Muscle layer of colon (tissue), 2 donors: ENCODE measurements around the gene MALSU1.

Source experiments
- H3K27ac ChIP-seq: one replicate; pipeline ENCODE4 v1.7.0; 2013; ENCODE audit warnings: low read depth, mild to moderate bottlenecking, low read length, moderate library complexity
- H3K27me3 ChIP-seq, 2 donors: one replicate each; pipeline ENCODE4 v1.7.0; 2013; ENCODE audit warnings: low read length in 2 of 2, mild to moderate bottlenecking in 2 of 2; ENCODE audit not compliant: insufficient read depth in 2 of 2, control insufficient read depth in 1 of 2
- H3K36me3 ChIP-seq: one replicate; pipeline ENCODE4 v1.7.0; 2013; ENCODE audit warnings: mild to moderate bottlenecking, low read length; ENCODE audit not compliant: insufficient read depth
- H3K4me1 ChIP-seq: one replicate; pipeline ENCODE4 v1.7.0; 2013; ENCODE audit warnings: mild to moderate bottlenecking, low read length; ENCODE audit not compliant: insufficient read depth
- H3K4me3 ChIP-seq, 2 donors: one replicate each; pipeline ENCODE4 v1.7.0; 2013; ENCODE audit warnings: low read length in 2 of 2, low read depth in 1 of 2, mild to moderate bottlenecking in 1 of 2, moderate library complexity in 1 of 2
- H3K9ac ChIP-seq: one replicate; pipeline ENCODE4 v1.7.0; 2013; ENCODE audit warnings: low read length
- H3K9me3 ChIP-seq: one replicate; pipeline ENCODE4 v1.7.0; 2013; ENCODE audit warnings: mild to moderate bottlenecking, low read length
- donor health status: abdominal sarcoma.
- donor health status: Adenocarcinoma of cecum.

Gene MALSU1

GRCh38 chr7:23315366-23315765 lies 16.2 kb downstream of the MALSU1 start:
- Histone ChIP-seq H3K36me3 (peaks cover 8% of the 10 kb centered on the region), H3K9ac (no peak overlapping the region), H3K27me3 (no peaks in the 10 kb centered on the region), H3K4me1 (no peaks in the 10 kb centered on the region), H3K9me3 (no peaks in the 10 kb centered on the region), H3K4me3 (no peak overlapping the region), H3K27ac (no peak overlapping the region)

GRCh38 chr7:23331132-23331531 lies 32.0 kb downstream of the MALSU1 start:
- no peaks in the 10 kb centered on the region for H3K36me3 ChIP-seq
- H3K27ac ChIP-seq: no peak overlapping the region
- H3K9me3 ChIP-seq: no peaks in the 10 kb centered on the region
- H3K27me3 ChIP-seq: no peaks in the 10 kb centered on the region
- H3K9ac ChIP-seq: no peak overlapping the region
- H3K4me1 ChIP-seq: peaks cover 12% of the 10 kb centered on the region
- no peak overlapping the region for H3K4me3 ChIP-seq

GRCh38 chr7:23332193-23332592 lies 33.1 kb downstream of the MALSU1 start:
- H3K27me3 ChIP-seq: no peaks in the 10 kb centered on the region
- H3K27ac ChIP-seq: no peak overlapping the region
- no peaks in the 10 kb centered on the region for H3K36me3 ChIP-seq

GRCh38 chr7:23332910-23333612 lies 33.9 kb downstream of the MALSU1 start:
- Histone ChIP-seq H3K4me3 (no peak overlapping the region), H3K9ac (no peak overlapping the region), H3K27ac (no peak overlapping the region)

More at GRCh38 chr7:23332193-23332592, 33.1 kb downstream of the MALSU1 start:
- H3K4me3 ChIP-seq: no peak overlapping the region
- H3K9me3 ChIP-seq: no peaks in the 10 kb centered on the region
- H3K9ac ChIP-seq: no peak overlapping the region
- peaks cover 12% of the 10 kb centered on the region for H3K4me1 ChIP-seq

GRCh38 chr7:23333671-23334246 lies 34.6 kb downstream of the MALSU1 start:
- H3K4me1 ChIP-seq: peaks cover 12% of the 10 kb centered on the region

More at GRCh38 chr7:23332910-23333612, 33.9 kb downstream of the MALSU1 start:
- H3K9me3 ChIP-seq: no peaks in the 10 kb centered on the region
- H3K4me1 ChIP-seq: peaks cover 12% of the 10 kb centered on the region
- H3K27me3 ChIP-seq: no peaks in the 10 kb centered on the region
- H3K36me3 ChIP-seq: no peaks in the 10 kb centered on the region

GRCh38 chr7:23334482-23335056 lies 35.4 kb downstream of the MALSU1 start:
- no peak overlapping the region for H3K4me3 ChIP-seq
- H3K36me3 ChIP-seq: no peaks in the 10 kb centered on the region
- peaks cover 12% of the 10 kb centered on the region for H3K4me1 ChIP-seq

More at GRCh38 chr7:23333671-23334246, 34.6 kb downstream of the MALSU1 start:
- Histone ChIP-seq H3K9ac (no peak overlapping the region), H3K9me3 (no peaks in the 10 kb centered on the region), H3K36me3 (no peaks in the 10 kb centered on the region), H3K27ac (no peak overlapping the region), H3K4me3 (no peak overlapping the region), H3K27me3 (no peaks in the 10 kb centered on the region)

GRCh38 chr7:23335136-23335535 lies 36.0 kb downstream of the MALSU1 start:
- no peaks in the 10 kb centered on the region for H3K9me3 ChIP-seq
- H3K4me1 ChIP-seq: peaks cover 12% of the 10 kb centered on the region
- H3K27me3 ChIP-seq: no peaks in the 10 kb centered on the region
- H3K27ac ChIP-seq: no peak overlapping the region
- no peaks in the 10 kb centered on the region for H3K36me3 ChIP-seq
- H3K9ac ChIP-seq: no peak overlapping the region
- no peak overlapping the region for H3K4me3 ChIP-seq

More at GRCh38 chr7:23334482-23335056, 35.4 kb downstream of the MALSU1 start:
- Histone ChIP-seq H3K27me3 (no peaks in the 10 kb centered on the region), H3K9me3 (no peaks in the 10 kb centered on the region), H3K9ac (no peak overlapping the region), H3K27ac (no peak overlapping the region)

GRCh38 chr7:23335621-23336020 lies 36.5 kb downstream of the MALSU1 start:
- no peaks in the 10 kb centered on the region for H3K27me3 ChIP-seq
- no peak overlapping the region for H3K4me3 ChIP-seq
- no peaks in the 10 kb centered on the region for H3K36me3 ChIP-seq
- no peak overlapping the region for H3K27ac ChIP-seq
- H3K9ac ChIP-seq: no peak overlapping the region
- H3K4me1 ChIP-seq: peaks cover 12% of the 10 kb centered on the region
- H3K9me3 ChIP-seq: no peaks in the 10 kb centered on the region

GRCh38 chr7:23336086-23336485 lies 36.9 kb downstream of the MALSU1 start:
- no peak overlapping the region for H3K27ac ChIP-seq
- no peaks in the 10 kb centered on the region for H3K36me3 ChIP-seq
- no peaks in the 10 kb centered on the region for H3K27me3 ChIP-seq
- H3K4me1 ChIP-seq: peaks cover 12% of the 10 kb centered on the region
- H3K4me3 ChIP-seq: no peak overlapping the region
- H3K9me3 ChIP-seq: no peaks in the 10 kb centered on the region
- H3K9ac ChIP-seq: no peak overlapping the region

GRCh38 chr7:23336799-23337283 lies 37.7 kb downstream of the MALSU1 start:
- H3K9me3 ChIP-seq: no peaks in the 10 kb centered on the region
- no peaks in the 10 kb centered on the region for H3K36me3 ChIP-seq
- H3K4me1 ChIP-seq: peaks cover 12% of the 10 kb centered on the region
- no peak overlapping the region for H3K27ac ChIP-seq
- H3K9ac ChIP-seq: no peak overlapping the region
- H3K4me3 ChIP-seq: no peak overlapping the region
- H3K27me3 ChIP-seq: no peaks in the 10 kb centered on the region

GRCh38 chr7:23337374-23337773 lies 38.2 kb downstream of the MALSU1 start:
- H3K36me3 ChIP-seq: no peaks in the 10 kb centered on the region
- H3K4me1 ChIP-seq: peaks cover 10% of the 10 kb centered on the region
- no peak overlapping the region for H3K9ac ChIP-seq
- H3K27ac ChIP-seq: no peak overlapping the region
- H3K9me3 ChIP-seq: no peaks in the 10 kb centered on the region
- H3K4me3 ChIP-seq: no peak overlapping the region
- H3K27me3 ChIP-seq: no peaks in the 10 kb centered on the region
